ENCODE measurements around the gene FSD1.

Gene FSD1

GRCh38 chr19:4320419-4320818 is 16.0 kb downstream of the FSD1 start:
- DNase-seq, result no peak

GRCh38 chr19:4322942-4323665 is 18.7 kb downstream of the FSD1 start:
- no peak for DNase-seq

- DNase-seq, result no peak
Measured at GRCh38 chr19:4323692-4324091, 19.3 kb downstream of the FSD1 start.

DNA sequence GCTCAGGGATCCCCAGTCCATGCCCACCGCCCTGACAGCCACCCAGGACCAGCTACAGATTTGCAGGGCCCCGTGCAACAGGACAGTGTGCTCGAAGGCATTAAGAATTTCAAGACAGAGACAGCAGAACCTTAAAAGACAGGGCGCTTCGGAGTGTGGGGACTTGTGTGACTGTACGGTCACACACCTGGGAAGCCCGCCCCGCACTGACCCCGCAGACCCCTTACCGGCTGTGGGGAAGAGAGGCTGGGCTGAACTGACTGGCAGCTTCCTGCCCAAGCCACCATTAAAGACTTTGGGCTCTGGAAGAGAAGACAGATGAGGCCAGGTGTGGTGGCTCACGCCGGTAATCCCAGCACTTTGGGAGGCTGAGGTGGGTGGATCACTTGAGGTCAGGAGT is 19.8 kb downstream of the FSD1 start:
- DNase-seq, result no peak

DNA sequence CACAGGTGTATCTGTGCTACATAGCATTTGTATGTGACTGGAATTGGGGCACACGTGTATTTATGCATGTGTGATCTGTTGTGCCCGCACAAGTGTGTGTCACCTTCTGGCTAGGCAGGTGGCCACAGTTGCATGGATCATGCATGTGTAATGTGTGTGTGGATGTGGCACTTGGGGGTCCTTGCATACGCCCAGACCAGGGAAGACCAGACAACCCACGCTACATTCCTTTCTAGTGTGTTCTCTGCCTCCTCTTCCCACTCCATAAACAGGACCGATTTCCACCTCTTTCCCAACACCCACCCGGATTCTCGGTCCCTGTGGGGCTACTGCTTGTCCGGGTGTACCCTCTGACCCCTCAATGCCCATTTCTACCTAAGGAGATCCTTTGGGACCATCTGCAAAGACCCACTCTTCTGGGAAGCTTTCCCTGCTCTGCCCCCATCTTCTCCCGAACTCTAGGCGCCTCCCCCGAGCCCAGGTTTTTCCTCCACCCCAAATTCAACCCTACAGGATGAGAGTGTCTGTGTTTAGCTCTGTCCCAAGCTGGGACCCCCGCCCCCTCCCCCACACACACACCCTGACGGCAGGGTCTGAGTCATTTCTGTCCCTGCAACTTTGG is 21.9 kb downstream of the FSD1 start:
- no peak for DNase-seq

DNA sequence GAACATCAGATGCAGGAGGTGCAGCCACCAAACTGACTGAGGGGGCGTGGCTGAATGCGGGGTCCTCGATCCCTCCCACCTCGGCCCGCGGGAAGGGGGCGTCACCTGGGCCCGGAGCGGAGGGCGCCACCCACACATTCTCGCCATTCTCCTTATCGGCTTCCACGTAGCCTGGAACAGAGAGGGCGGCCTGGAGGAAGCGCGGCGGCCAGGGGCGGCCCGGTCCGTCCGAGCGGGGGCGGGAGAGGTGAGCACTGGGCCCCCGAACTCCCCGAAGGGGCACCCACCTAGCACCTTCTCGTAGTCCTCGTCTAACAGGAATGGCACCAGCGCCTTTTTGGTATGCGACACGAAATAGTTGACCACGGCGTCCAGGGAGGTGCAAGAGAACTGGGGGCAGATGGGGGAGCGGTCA is 22.4 kb downstream of the FSD1 start:
- DNase-seq, result peak in 1 of 2 donors; percentile 33

DNA sequence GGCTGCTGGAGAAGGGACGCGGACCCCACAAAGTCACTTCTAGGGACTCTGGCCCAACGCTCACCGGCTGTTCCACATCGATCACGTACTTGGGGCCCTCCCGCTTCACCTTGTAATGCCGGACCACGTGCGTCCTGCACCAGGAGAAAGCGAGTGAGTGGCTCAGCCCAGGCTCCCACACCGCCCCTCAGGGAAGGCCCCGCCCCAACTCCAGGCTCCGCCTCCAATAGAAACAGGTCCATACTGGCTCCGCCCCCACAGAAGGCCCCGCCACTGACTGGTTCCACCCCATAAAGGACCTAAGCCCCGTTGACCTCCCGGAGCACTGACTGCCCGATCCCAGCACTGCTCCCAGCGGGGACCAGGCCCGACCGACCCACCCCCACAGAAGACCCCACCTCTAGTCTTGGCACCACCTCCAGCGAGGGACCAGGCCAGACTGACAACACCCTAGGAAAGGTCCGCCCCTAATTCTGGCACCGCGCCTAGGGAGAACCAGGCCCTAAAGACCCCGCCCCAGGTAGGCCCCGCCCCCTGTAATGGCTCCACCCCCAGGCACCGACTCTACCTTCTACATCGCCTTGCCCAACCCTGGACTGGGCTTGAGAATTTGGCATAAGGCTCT is 23.0 kb downstream of the FSD1 start:
- DNase-seq, result peak; percentile 75 to 80

- DNase-seq, result no peak
Measured at GRCh38 chr19:4327877-4328242, 23.5 kb downstream of the FSD1 start.

- DNase-seq, result peak; percentile 95 to 96
Measured at GRCh38 chr19:4328243-4328990, 24.0 kb downstream of the FSD1 start.

- DNase-seq, result peak in 1 of 2 donors; percentile 43
Measured at GRCh38 chr19:4328991-4329681, 24.7 kb downstream of the FSD1 start.

- DNase-seq, result no peak
Measured at GRCh38 chr19:4329858-4330257, 25.5 kb downstream of the FSD1 start.

- DNase-seq, result no peak
Measured at GRCh38 chr19:4334929-4335570, 30.7 kb downstream of the FSD1 start.

DNA sequence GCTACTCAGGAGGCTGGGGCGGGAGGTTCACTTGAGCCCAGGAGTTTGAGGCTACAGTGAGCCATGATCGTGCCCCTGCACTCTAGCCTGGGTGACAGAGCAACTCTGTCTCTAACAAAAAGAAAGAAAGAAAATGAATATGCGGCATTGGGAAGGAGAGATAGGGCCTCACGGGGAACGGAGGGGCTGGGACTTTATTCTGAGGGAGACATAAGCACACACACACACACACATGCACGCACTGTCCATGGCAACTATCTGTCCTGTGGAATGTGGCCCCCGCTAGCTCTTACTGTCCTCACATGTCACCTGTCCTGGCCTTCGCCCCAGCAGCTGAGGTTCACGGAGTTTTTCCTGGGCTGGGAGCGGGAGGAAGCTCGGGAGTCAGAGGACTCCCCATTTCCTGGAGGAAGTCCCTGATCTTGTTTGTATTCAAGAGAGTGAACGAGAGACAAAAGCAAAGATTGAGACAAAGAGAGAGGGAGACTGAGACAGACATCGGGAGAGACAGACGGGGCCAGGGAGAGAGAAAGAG is 33.6 kb downstream of the FSD1 start:
- DNase-seq, result no peak

DNA sequence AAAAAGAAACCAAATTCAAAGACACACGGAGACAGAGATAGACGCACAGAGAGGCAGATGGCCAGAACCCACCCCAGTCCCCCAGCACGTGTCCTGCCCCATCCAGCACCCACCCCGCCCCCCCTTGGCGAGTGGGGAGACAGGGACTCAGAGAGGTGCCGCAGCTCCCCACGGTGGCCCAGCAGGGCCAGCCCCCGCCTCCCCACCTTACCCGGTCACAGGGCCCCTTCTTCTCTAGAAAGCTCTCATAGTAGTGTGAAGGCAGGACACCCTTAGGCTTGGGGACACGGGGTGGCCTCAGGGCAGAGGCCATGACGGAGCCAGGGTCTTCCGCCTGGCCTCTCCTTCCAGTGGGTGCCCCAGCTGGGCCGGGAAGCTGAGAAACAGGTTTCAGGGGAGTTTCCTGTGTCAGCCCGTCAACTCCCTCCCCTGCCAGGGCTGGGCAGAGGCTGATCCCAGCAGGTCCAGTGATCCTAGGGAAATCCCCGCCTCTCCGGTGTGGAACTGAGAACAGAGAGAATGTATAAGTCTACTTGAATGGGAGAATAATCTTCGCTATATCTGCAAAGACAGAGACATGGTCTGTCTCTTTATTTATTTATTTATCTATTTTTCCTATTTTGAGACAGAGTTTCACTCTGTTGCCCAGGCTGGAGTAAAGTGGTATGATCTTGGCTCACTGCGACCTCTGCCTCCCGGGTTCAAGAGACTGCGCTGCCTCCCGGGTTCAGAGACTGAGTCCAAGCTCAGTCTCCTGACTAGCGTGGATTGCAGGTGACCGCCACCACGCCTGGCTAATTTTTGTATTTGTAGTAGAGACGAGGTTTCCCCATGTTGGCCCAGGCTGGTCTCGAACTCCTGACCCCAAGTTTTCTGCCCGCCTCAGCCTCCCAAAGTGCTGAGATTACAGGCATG is 34.3 kb downstream of the FSD1 start, which contains the start of gene STAP2:
Gene STAP2 (minus strand): TSS at position 387 of the 915 bp plus-strand sequence. CDS start 74 bp downstream, at position 313.
- peak; percentile 13 to 26 for DNase-seq

- DNase-seq, result no peak
Measured at GRCh38 chr19:4342314-4342614, 37.9 kb downstream of the FSD1 start.

- peak; percentile 97 to 99 for DNase-seq
Measured at GRCh38 chr19:4342615-4343369, 38.4 kb downstream of the FSD1 start.

DNA sequence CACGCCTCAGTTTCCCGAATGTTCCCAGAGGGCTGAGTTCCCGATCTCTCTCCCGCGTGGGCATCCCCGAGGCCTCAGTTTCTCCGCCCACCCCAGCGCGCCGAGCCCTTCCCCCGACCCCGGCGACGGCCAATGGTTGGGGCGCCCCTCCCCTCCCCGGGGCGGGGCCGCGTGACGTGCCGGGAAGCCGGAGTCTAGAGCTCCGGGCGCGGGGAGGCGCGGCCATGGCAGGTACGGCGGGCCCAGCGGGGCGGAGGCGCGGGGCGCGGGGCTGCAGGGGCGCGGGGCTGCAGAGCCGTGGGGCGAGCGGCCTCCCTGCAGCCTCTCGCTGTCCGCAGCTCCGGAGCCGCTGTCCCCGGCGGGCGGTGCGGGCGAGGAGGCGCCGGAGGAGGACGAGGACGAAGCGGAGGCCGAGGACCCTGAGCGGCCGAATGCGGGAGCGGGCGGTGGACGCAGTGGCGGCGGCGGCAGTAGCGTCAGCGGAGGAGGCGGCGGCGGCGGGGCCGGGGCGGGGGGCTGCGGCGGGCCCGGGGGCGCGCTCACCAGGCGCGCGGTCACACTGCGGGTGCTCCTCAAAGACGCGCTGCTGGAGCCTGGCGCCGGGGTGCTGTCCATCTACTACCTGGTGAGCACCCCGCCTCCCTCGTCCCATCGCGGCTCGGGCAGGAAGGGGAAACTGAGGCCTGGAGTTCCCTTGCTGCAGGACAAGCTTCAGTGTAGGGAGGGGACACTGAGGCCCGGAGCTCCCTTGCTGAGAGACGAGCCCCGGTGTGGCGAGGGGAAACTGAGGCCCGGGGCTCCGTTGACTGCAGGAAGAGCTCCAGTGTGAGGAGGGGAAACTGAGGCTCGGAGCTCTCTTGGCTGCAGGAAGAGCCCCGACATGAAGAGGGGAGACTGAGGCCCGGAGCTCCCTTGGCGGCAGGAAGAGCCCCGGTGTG is 39.2 kb downstream of the FSD1 start, which contains the start of gene MPND:
Gene MPND (plus strand): TSS at position 193 of the 938 bp plus-strand sequence. CDS start 32 bp downstream, at position 225.
- peak; percentile 85 to 92 for DNase-seq

GRCh38 chr19:4345342-4346019 is 41.1 kb downstream of the FSD1 start:
- no peak for DNase-seq
